HEK293 (cell line): ENCODE measurements around the gene COL15A1.

Experiments
- CTCF ChIP-seq: fragments of 450-650 bp; formaldehyde crosslinking; IDR thresholded peaks from 2 replicates; pipeline ENCODE4 v1.5.1; 2016; ENCODE audit warnings: missing biosample characterization, missing genetic modification characterization
- GFI1B ChIP-seq: fragments of 450-650 bp; formaldehyde crosslinking; IDR thresholded peaks from 2 replicates; pipeline ENCODE4 v1.5.1; 2016; ENCODE audit warnings: missing biosample characterization, missing genetic modification characterization
- SP3 ChIP-seq: fragments of 450-650 bp; formaldehyde crosslinking; IDR thresholded peaks from 2 replicates; pipeline ENCODE4 v1.5.1; 2016; ENCODE audit warnings: missing biosample characterization, missing genetic modification characterization
- TRIM28 ChIP-seq: IDR thresholded peaks from 2 replicates; pipeline ENCODE4 v1.6.1; 2011; ENCODE audit warnings: low read length, control low read depth, borderline replicate concordance
- YY1 ChIP-seq: fragments of 450-650 bp; formaldehyde crosslinking; IDR thresholded peaks from 2 replicates; pipeline ENCODE4 v1.5.1; 2018; ENCODE audit warnings: missing biosample characterization, missing genetic modification characterization
- ZNF157 ChIP-seq: fragments of 450-650 bp; formaldehyde crosslinking; IDR thresholded peaks from 2 replicates; pipeline ENCODE4 v1.5.1; 2016; ENCODE audit warnings: missing biosample characterization, missing genetic modification characterization
- ZNF654 ChIP-seq: fragments of 450-650 bp; formaldehyde crosslinking; IDR thresholded peaks from 2 replicates; pipeline ENCODE4 v1.5.1; 2016; ENCODE audit warnings: low read depth, missing biosample characterization, missing genetic modification characterization
- TF ChIP-seq, protein P1 (sequence below): fragments of 450-650 bp; formaldehyde crosslinking; IDR thresholded peaks from 2 replicates; pipeline ENCODE4 v1.5.1; 2016; ENCODE audit warnings: missing biosample characterization, missing genetic modification characterization, low read depth

- TF ChIP-seq ZNF654 (tag by site-specific recombination) (no peak), CTCF (tag by site-specific recombination) (no peak), TRIM28 (no peak), ZNF157 (tag by site-specific recombination) (no peak), SP3 (tag by site-specific recombination) (no peak), YY1 (tag by site-specific recombination) (no peak), GFI1B (tag by site-specific recombination) (no peak)
- TF ChIP-seq, protein P1, sequence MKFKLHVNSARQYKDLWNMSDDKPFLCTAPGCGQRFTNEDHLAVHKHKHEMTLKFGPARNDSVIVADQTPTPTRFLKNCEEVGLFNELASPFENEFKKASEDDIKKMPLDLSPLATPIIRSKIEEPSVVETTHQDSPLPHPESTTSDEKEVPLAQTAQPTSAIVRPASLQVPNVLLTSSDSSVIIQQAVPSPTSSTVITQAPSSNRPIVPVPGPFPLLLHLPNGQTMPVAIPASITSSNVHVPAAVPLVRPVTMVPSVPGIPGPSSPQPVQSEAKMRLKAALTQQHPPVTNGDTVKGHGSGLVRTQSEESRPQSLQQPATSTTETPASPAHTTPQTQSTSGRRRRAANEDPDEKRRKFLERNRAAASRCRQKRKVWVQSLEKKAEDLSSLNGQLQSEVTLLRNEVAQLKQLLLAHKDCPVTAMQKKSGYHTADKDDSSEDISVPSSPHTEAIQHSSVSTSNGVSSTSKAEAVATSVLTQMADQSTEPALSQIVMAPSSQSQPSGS (tag by site-specific recombination) = no peak
These were observed 17.9 kb downstream of the COL15A1 start for GRCh38 chr9:98961513-98962180.
